Nephron (organoid): ENCODE results near the gene THOC6.

Experiments used
- H3K27ac Mint-ChIP-seq, 3 experiments: 2 replicates each; pipeline ENCODE4 v1.8.0; 2020; ENCODE audit warnings: mixed read lengths in 3 of 3, mild to moderate bottlenecking in 2 of 3, moderate library complexity in 1 of 3
- H3K27me3 Mint-ChIP-seq: 2 replicates; pipeline ENCODE4 v1.8.0; 2021; ENCODE audit warnings: low read depth, mild to moderate bottlenecking, moderate library complexity, mixed read lengths
- H3K36me3 Mint-ChIP-seq: 2 replicates; pipeline ENCODE4 v1.8.0; 2020; ENCODE audit warnings: low read depth, mixed read lengths
- H3K4me1 Mint-ChIP-seq: 2 replicates; pipeline ENCODE4 v1.8.0; 2020; ENCODE audit warnings: mixed read lengths
- H3K4me3 Mint-ChIP-seq, 3 experiments: 2 replicates each; pipeline ENCODE4 v1.8.0; 2020; ENCODE audit warnings: mild to moderate bottlenecking in 3 of 3, mixed read lengths in 3 of 3, moderate library complexity in 2 of 3
- H3K9me3 Mint-ChIP-seq: 2 replicates; pipeline ENCODE4 v1.8.0; 2020; ENCODE audit warnings: mixed read lengths
- TF ChIP-seq, protein P1 (sequence below), 3 experiments: fragments of 200-600 bp; sonication (generic); IDR thresholded peaks; one replicate each; pipeline ENCODE4 v1.5.0; 2021; ENCODE audit warnings: antibody characterized with exemption in 3 of 3; ENCODE audit not compliant: unreplicated experiment in 3 of 3

THOC6 gene

DNA sequence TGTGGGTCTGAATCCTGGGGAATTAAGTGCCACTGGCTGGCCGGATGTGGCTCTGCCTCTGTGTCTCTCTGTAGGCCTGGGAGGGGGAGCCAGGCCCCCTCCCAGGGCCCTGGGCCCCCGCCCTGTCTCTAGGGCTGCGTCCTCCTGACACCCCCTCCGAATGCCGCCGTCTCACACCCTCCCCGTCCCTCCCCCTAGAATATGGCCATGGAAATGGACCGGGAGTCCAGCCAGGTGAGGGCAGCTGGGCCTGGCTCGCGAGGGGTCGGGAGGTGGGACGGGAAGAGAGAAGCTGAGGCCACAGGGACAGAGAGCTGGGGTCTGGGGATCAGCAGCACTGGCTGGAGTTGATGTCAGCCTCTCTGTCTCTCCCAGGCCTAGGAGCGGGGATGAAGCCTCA, 27.5 kb upstream of the THOC6 start:
- peaks cover 9% of the 10 kb centered on the region for H3K27me3 Mint-ChIP-seq
- TF ChIP-seq, protein P1, sequence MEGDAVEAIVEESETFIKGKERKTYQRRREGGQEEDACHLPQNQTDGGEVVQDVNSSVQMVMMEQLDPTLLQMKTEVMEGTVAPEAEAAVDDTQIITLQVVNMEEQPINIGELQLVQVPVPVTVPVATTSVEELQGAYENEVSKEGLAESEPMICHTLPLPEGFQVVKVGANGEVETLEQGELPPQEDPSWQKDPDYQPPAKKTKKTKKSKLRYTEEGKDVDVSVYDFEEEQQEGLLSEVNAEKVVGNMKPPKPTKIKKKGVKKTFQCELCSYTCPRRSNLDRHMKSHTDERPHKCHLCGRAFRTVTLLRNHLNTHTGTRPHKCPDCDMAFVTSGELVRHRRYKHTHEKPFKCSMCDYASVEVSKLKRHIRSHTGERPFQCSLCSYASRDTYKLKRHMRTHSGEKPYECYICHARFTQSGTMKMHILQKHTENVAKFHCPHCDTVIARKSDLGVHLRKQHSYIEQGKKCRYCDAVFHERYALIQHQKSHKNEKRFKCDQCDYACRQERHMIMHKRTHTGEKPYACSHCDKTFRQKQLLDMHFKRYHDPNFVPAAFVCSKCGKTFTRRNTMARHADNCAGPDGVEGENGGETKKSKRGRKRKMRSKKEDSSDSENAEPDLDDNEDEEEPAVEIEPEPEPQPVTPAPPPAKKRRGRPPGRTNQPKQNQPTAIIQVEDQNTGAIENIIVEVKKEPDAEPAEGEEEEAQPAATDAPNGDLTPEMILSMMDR (IDR thresholded peaks at IDR 0.05; ENCODE audit: unreplicated experiment in 3 of 3), result no peak
- no peak overlapping the region for H3K4me3 Mint-ChIP-seq
- H3K4me1 Mint-ChIP-seq, result no peaks in the 10 kb centered on the region
- H3K9me3 Mint-ChIP-seq, result no peaks in the 10 kb centered on the region
- H3K36me3 Mint-ChIP-seq, result no peaks in the 10 kb centered on the region
- no peak overlapping the region for H3K27ac Mint-ChIP-seq

DNA sequence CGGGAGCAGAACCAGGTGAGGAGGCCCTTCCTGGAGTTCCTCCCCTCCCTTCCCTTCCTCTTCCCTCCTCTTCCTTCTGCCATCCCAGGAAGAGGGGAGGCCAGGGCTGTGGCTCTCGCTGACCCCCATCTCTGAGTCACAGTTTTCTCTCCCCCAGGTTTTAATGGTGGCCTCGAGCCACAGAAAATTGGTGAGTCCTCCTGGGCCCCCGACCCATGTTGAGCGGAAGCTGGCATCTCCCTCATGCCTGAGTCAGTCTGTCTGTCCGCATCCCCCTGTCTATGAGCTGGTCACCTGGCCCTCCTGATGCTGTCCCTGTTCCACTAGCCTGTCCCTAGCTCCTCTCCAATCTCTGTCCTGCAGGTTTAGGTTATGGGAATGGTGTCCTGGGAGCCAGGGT, 23.9 kb upstream of the THOC6 start:
- Mint-ChIP-seq H3K36me3 (no peaks in the 10 kb centered on the region), H3K4me1 (no peaks in the 10 kb centered on the region), H3K9me3 (no peaks in the 10 kb centered on the region), H3K27me3 (peaks cover 24% of the 10 kb centered on the region), H3K4me3 (no peak overlapping the region), H3K27ac (no peak overlapping the region)
- TF ChIP-seq, protein P1 (IDR thresholded peaks at IDR 0.05; ENCODE audit: unreplicated experiment in 3 of 3), result no peak

DNA sequence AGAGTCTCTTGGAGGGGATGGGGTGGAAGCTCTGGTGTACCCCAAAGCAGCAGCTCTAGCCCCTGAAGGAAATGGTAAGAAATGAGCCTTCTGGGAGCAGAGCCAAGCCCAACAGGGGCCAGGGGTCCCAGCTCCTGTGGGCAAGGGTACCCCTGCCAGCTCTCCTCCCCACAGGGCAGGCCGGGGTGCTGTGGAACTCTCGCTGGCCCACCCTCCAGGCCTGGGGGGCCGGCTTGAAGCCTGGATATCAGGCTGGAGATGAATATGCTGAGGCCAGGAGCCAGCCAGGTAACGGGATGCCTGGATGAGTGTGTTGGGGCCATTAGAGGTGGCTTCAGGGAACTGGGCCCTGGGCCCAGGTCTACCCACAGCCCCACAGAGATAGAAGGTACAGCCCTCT, 23.3 kb upstream of the THOC6 start:
- Mint-ChIP-seq H3K36me3 (no peaks in the 10 kb centered on the region), H3K9me3 (no peaks in the 10 kb centered on the region), H3K27me3 (peaks cover 30% of the 10 kb centered on the region), H3K4me3 (no peak overlapping the region), H3K27ac (no peak overlapping the region), H3K4me1 (no peaks in the 10 kb centered on the region)
- TF ChIP-seq, protein P1 (IDR thresholded peaks at IDR 0.05; ENCODE audit: unreplicated experiment in 3 of 3), result no peak

DNA sequence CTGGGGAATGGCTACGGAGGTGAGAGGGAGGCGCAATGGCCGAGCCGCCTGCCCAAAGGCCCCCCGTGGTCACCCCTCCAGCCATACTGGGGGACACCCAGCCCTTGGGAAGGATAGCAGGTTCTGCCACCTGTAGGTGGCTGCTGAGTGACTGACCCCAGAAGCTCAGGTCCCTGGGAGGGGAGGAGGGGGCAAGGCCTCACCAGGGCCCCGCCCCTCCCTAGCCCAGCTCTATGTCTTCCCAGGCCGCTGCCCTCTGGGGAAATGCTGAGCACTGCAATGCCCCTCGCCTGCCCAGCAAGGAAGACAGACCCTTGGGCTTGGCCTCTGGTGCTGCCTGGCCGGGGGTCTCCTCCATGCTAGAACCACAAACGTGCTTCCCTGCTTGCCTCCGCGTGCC, 22.5 kb upstream of the THOC6 start:
- Mint-ChIP-seq H3K4me3 (no peak overlapping the region), H3K27me3 (peaks cover 38% of the 10 kb centered on the region), H3K4me1 (no peaks in the 10 kb centered on the region), H3K9me3 (no peaks in the 10 kb centered on the region), H3K36me3 (no peaks in the 10 kb centered on the region), H3K27ac (no peak overlapping the region)
- TF ChIP-seq, protein P1 (IDR thresholded peaks at IDR 0.05; ENCODE audit: unreplicated experiment in 3 of 3), result no peak

DNA sequence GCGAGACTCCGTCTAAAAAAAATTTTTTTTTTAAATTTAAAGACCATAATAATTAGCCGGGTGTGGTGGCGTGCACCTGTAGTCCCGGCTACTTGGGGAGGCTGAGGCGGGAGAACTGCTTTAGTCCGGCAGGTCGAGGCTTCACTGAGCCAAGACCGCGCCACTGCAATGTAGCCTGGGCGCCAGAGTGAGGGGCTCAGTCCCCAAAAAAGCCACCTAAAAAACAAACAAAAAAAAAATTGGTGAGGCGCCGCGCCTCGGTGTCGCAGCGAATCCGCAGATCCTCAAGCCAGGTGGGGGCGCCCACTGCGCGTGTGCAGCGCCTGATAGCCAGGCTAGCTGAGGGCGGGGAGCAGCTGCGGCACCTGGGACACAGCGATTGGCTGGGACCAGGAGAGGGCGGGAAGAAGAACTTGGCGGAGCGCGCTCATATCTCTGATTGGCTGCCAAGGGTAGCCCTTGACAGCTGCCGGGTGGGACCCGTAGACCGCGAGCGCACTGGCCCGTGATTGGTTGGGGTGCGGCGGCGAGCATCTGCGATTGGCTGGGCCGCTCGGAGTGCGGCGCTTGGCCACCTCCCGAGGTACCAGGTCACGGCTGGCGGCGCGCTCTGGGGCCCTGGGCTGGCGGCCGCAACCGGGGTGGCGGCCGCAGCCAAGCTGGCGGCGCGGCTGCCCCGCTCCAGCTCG, 20.1 kb upstream of the THOC6 start:
- no peak overlapping the region for H3K27ac Mint-ChIP-seq
- H3K4me1 Mint-ChIP-seq, result peaks cover 12% of the 10 kb centered on the region
- H3K27me3 Mint-ChIP-seq, result peaks cover 62% of the 10 kb centered on the region
- peak overlapping the region; percentile 76 to 83 (median 77) for H3K4me3 Mint-ChIP-seq
- H3K36me3 Mint-ChIP-seq, result no peaks in the 10 kb centered on the region
- TF ChIP-seq, protein P1 (IDR thresholded peaks at IDR 0.05; ENCODE audit: unreplicated experiment in 3 of 3), result peak; percentile 12 to 52 (median 35)
- H3K9me3 Mint-ChIP-seq, result no peaks in the 10 kb centered on the region

DNA sequence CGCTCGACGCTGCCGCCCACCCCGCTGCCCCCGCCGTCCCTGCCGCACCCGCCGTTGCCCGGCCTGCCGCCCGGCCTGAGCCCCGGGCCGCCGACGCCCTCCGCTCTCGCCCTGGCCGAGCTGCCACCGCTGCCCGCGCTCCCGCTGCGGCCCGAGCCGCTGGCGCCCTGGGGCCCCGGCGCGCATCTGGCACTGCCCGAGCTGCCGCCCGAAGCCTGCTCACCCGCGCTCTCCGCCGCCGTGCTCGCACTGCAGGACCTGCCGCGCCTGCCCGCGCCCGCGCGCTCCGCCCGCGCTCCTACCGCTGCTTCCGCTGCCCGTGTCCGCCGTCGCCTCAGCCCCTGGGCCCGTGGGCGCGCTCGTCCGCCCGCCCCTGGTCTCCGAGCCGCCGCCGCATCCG, 19.5 kb upstream of the THOC6 start:
- Mint-ChIP-seq H3K27me3 (peaks cover 68% of the 10 kb centered on the region), H3K27ac (no peak overlapping the region), H3K36me3 (no peaks in the 10 kb centered on the region), H3K4me1 (peaks cover 12% of the 10 kb centered on the region), H3K4me3 (no peak overlapping the region), H3K9me3 (no peaks in the 10 kb centered on the region)
- TF ChIP-seq, protein P1 (IDR thresholded peaks at IDR 0.05; ENCODE audit: unreplicated experiment in 3 of 3), result no peak
